Adrenal gland (tissue), 12 donors: ENCODE results near the gene PITRM1. TPM values are rescaled to one million over a fixed set of nuclear protein-coding genes. Genes with fewer than 3 reads are reported as not detected.
A peak's percentile ranks its signal among the peaks of the same experiment; 100 is the strongest.

Experiments
- DNase-seq, 7 donors: peaks; one replicate each; pipeline ENCODE4 v3.0.0-alpha.2; 2019 to 2020
- H3K27ac ChIP-seq, 5 donors: fragments of 200-600 bp; sonication (generic) in 4 of 5; 1 replicate in 3 of 5; 2 replicates in 2 of 5; pipeline versions ENCODE4 v1.5.1 to v1.8.0; 2016 to 2020; ENCODE audit warnings: mild to moderate bottlenecking in 1 of 5
- H3K27me3 ChIP-seq: fragments of 200-600 bp; 2 replicates; pipeline ENCODE4 v1.8.0; 2021
- H3K36me3 ChIP-seq, 2 donors: fragments of 200-600 bp; replicated peaks in 1 of 2; 1 replicate in 1 of 2; 2 replicates in 1 of 2; pipeline versions ENCODE4 v1.5.1 to v1.8.0; 2018 to 2022
- H3K4me1 ChIP-seq, 2 donors: fragments of 200-600 bp; replicated peaks in 1 of 2; 1 replicate in 1 of 2; 2 replicates in 1 of 2; pipeline versions ENCODE4 v1.5.1 to v1.8.0; 2018 to 2021
- H3K4me3 ChIP-seq, 4 donors: fragments of 200-600 bp; sonication (generic) in 3 of 4; one replicate each; pipeline ENCODE4 v1.5.1; 2016 to 2018
- H3K9me3 ChIP-seq, 3 donors: fragments of 200-600 bp; sonication (generic) in 1 of 3; replicated peaks in 1 of 3; 1 replicate in 2 of 3; 2 replicates in 1 of 3; pipeline versions ENCODE4 v1.5.1 to v1.8.0; 2016 to 2021
- CTCF ChIP-seq, 6 experiments: fragments of 450-650 bp in 4 of 6; fragments of 200-600 bp in 2 of 6; sonication (generic) in 1 of 6; IDR thresholded peaks; 1 replicate in 5 of 6; 2 replicates in 1 of 6; pipeline versions ENCODE4 v1.5.1 to v1.8.0; 2016 to 2021; ENCODE audit warnings: antibody characterized with exemption in 6 of 6, mild to moderate bottlenecking in 2 of 6, moderate library complexity in 1 of 6
- POLR2A ChIP-seq, 2 donors: fragments of 450-650 bp; IDR thresholded peaks; one replicate each; pipeline ENCODE4 v1.6.1; 2017; ENCODE audit warnings: antibody characterized with exemption in 2 of 2, mild to moderate bottlenecking in 2 of 2, moderate library complexity in 1 of 2
- WGBS, 4 donors: extraction: QIAGEN DNeasy Blood & Tissue Kit in 2 of 4; methylation state at CpG; one replicate each; pipeline versions ENCODE4 v1.1.5 to v1.1.7; 2013 to 2017; 5-methylcytosine and 5-hydroxymethylcytosine counted together
- intact Hi-C, 2 donors: fragments of 100-400 bp; cut with DNase I; formaldehyde crosslinking; loops; one replicate each; pipeline versions ENCODE4 v1.14.1 to v1.15.0; 2022 to 2023
- polyA plus RNA-seq, 3 donors: library from polyadenylated mRNA; stranded (reverse); fragments of 200-250 nt in 2 of 3; fragments of 350-450 nt in 1 of 3; fragmentation: Illumina TruSeq in 1 of 3; extraction: RNeasy Lipid Tissue Mini Kit (QIAGEN cat#74804) in 1 of 3; gene quantifications; one replicate each; pipeline ENCODE4 v1.2.3, GENCODE V29; 2013 to 2014
- total RNA-seq, 9 donors: library from RNA; depleted of rRNA in 4 of 9; stranded (reverse); fragments of >200 nt in 4 of 9; fragments of 120-200 nt in 1 of 9; fragmentation: NEBNext Ultra II Directional in 1 of 9; extraction: Animal tissue kit (Norgen Biotek cat#: 25700) in 1 of 9; gene quantifications; one replicate each; pipeline versions ENCODE4 v1.1.0 to v1.2.4, GENCODE V29; 2013 to 2023
- donor health status: healthy with polysubstance abuse.
- donor health status: Bipolar disorder and iron deficiency.
- donor health status: DM: yes; HTN: yes; CAD: no.
- donor health status: DM: no; HTN: no; CAD: no.
- donor health status: DM: no; HTN: no; CAD: no.
- donor health status: DM: yes; HTN: yes; CAD: no.

Gene PITRM1
- total and polyA plus RNA-seq, 12 donors, result 83.0 to 204 (median 102) TPM

DNA sequence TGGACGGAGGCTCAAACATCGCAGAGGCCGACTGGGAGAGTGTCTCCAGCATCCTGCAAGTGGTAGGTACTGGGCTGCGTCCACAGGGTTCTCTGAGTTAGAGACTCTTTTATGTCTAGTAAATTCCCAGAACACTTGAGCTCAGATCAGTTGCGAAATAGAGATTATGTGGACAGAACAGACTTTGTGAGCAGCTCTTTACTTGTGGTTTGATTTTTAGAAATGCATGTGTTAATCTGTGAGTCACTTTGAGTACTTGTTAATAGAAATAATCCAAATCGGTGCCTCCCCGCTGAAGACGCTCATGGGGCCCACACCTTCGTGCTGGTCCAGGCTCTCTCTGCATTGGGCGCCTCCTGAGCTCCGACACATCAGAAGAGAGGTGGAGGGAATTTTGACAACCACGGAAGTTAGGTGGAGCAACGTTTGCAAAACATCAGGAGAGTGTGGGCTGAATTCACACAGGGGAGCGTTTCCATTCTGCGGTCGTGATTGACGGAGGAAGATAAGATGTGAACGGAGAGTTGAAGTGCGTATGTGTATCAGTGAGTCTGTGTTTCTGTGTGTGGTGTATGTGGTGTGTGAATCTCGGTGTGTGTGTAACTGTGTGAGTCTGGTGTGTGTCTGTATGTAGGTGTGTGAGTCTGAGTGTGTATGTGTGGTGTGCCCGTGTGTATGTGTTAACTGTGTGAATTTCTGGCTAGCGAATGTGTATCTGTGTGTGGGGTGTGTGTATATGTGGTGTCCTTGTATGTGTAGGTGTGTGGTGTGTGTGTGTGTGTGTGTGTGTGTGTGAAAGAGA, 73.1 kb downstream of the PITRM1 start:
- 89 to 92% (median 90%) methylated on average over 22 of the region's 22 CpGs for WGBS, 4 donors
- intact Hi-C loops, result no loop called here
- H3K4me1 ChIP-seq, result peaks cover 16 to 18% of the 10 kb centered on the region in 2 donors
- no peak for DNase-seq
- no peaks in the 10 kb centered on the region for H3K36me3 ChIP-seq
- no peaks in the 10 kb centered on the region for H3K27me3 ChIP-seq
- no peak for TF ChIP-seq CTCF (IDR thresholded peaks at IDR 0.05)
- no peak for TF ChIP-seq POLR2A (IDR thresholded peaks at IDR 0.05)
- H3K27ac ChIP-seq, result no peak overlapping the region
- H3K4me3 ChIP-seq, result no peak overlapping the region
- no peaks in the 10 kb centered on the region for H3K9me3 ChIP-seq

DNA sequence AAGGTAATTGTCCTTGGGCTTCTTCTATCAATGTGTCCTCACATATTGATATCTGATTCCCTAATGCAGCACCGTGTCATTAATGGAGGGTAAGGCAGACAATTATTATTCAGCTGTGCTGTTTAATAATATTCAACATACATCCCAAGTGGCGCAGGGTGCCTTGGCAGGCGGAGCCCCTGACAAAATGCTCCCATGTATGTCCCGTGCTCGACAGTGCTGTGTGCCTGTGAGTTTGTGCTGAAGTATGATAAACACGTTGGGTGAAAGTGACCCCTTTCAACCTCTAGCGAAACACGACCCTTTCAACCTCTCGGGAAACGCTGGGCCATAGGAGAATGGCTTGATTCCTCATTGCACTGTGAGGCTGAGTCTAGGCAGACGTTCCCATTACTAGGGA, 73.9 kb downstream of the PITRM1 start:
- intact Hi-C loops, result no loop called here
- no peak overlapping the region for H3K27ac ChIP-seq
- no peaks in the 10 kb centered on the region for H3K9me3 ChIP-seq
- peaks cover 17 to 20% of the 10 kb centered on the region in 2 donors for H3K4me1 ChIP-seq
- TF ChIP-seq POLR2A (IDR thresholded peaks at IDR 0.05) (no peak), CTCF (IDR thresholded peaks at IDR 0.05) (no peak)
- no peaks in the 10 kb centered on the region for H3K27me3 ChIP-seq
- DNase-seq, result no peak
- WGBS, 4 donors, result 78 to 85% (median 83%) methylated on average over 11 of the region's 11 CpGs
- no peaks in the 10 kb centered on the region for H3K36me3 ChIP-seq
- no peak overlapping the region for H3K4me3 ChIP-seq

GRCh38 chr10:3097160-3097559, 75.4 kb downstream of the PITRM1 start:
- Histone ChIP-seq H3K27ac (no peak overlapping the region), H3K4me1 (peaks cover 17% of the 10 kb centered on the region in 2 donors)

GRCh38 chr10:3096149-3096548, 76.4 kb downstream of the PITRM1 start:
- WGBS, 4 donors, result 68 to 78% (median 72%) methylated on average over 13 to 16 of the region's 16 CpGs
- Histone ChIP-seq H3K4me1 (peaks cover 17 to 19% of the 10 kb centered on the region in 2 donors), H3K4me3 (no peak overlapping the region), H3K36me3 (no peaks in the 10 kb centered on the region), H3K9me3 (no peaks in the 10 kb centered on the region), H3K27me3 (no peaks in the 10 kb centered on the region), H3K27ac (peak overlapping the region; percentile 15 to 93 (median 87))
- DNase-seq, result no peak
- no peak for TF ChIP-seq CTCF (IDR thresholded peaks at IDR 0.05)
- TF ChIP-seq POLR2A (IDR thresholded peaks at IDR 0.05), result no peak
- intact Hi-C loops, result no loop called here

More at GRCh38 chr10:3097160-3097559, 75.4 kb downstream of the PITRM1 start:
- 86 to 100% (median 92%) methylated on average over 4 to 9 of the region's 9 CpGs for WGBS, 4 donors
- Histone ChIP-seq H3K36me3 (no peaks in the 10 kb centered on the region), H3K4me3 (no peak overlapping the region), H3K27me3 (no peaks in the 10 kb centered on the region), H3K9me3 (no peaks in the 10 kb centered on the region)
- TF ChIP-seq POLR2A (IDR thresholded peaks at IDR 0.05) (no peak), CTCF (IDR thresholded peaks at IDR 0.05) (no peak)
- intact Hi-C loops, result no loop called here
- no peak for DNase-seq
